Adrenal gland (tissue), 12 donors: ENCODE results near the gene VIPR2. TPM values are rescaled to one million over a fixed set of nuclear protein-coding genes. Genes with fewer than 3 reads are reported as not detected.

ENCODE experiments used
- DNase-seq, 7 donors: peaks; one replicate each; pipeline ENCODE4 v3.0.0-alpha.2; 2019 to 2020
- H3K27ac ChIP-seq, 5 donors: fragments of 200-600 bp; sonication (generic) in 4 of 5; 1 replicate in 3 of 5; 2 replicates in 2 of 5; pipeline versions ENCODE4 v1.5.1 to v1.8.0; 2016 to 2020; ENCODE audit warnings: mild to moderate bottlenecking in 1 of 5
- H3K27me3 ChIP-seq: fragments of 200-600 bp; 2 replicates; pipeline ENCODE4 v1.8.0; 2021
- H3K36me3 ChIP-seq, 2 donors: fragments of 200-600 bp; replicated peaks in 1 of 2; 1 replicate in 1 of 2; 2 replicates in 1 of 2; pipeline versions ENCODE4 v1.5.1 to v1.8.0; 2018 to 2022
- H3K4me1 ChIP-seq, 2 donors: fragments of 200-600 bp; replicated peaks in 1 of 2; 1 replicate in 1 of 2; 2 replicates in 1 of 2; pipeline versions ENCODE4 v1.5.1 to v1.8.0; 2018 to 2021
- H3K4me3 ChIP-seq, 4 donors: fragments of 200-600 bp; sonication (generic) in 3 of 4; one replicate each; pipeline ENCODE4 v1.5.1; 2016 to 2018
- H3K9me3 ChIP-seq, 3 donors: fragments of 200-600 bp; sonication (generic) in 1 of 3; replicated peaks in 1 of 3; 1 replicate in 2 of 3; 2 replicates in 1 of 3; pipeline versions ENCODE4 v1.5.1 to v1.8.0; 2016 to 2021
- CTCF ChIP-seq, 6 experiments: fragments of 450-650 bp in 4 of 6; fragments of 200-600 bp in 2 of 6; sonication (generic) in 1 of 6; IDR thresholded peaks; 1 replicate in 5 of 6; 2 replicates in 1 of 6; pipeline versions ENCODE4 v1.5.1 to v1.8.0; 2016 to 2021; ENCODE audit warnings: antibody characterized with exemption in 6 of 6, mild to moderate bottlenecking in 2 of 6, moderate library complexity in 1 of 6
- POLR2A ChIP-seq, 2 donors: fragments of 450-650 bp; IDR thresholded peaks; one replicate each; pipeline ENCODE4 v1.6.1; 2017; ENCODE audit warnings: antibody characterized with exemption in 2 of 2, mild to moderate bottlenecking in 2 of 2, moderate library complexity in 1 of 2
- WGBS, 4 donors: extraction: QIAGEN DNeasy Blood & Tissue Kit in 2 of 4; methylation state at CpG; one replicate each; pipeline versions ENCODE4 v1.1.5 to v1.1.7; 2013 to 2017; 5-methylcytosine and 5-hydroxymethylcytosine counted together
- intact Hi-C, 2 donors: fragments of 100-400 bp; cut with DNase I; formaldehyde crosslinking; loops; one replicate each; pipeline versions ENCODE4 v1.14.1 to v1.15.0; 2022 to 2023
- polyA plus RNA-seq, 3 donors: library from polyadenylated mRNA; stranded (reverse); fragments of 200-250 nt in 2 of 3; fragments of 350-450 nt in 1 of 3; fragmentation: Illumina TruSeq in 1 of 3; extraction: RNeasy Lipid Tissue Mini Kit (QIAGEN cat#74804) in 1 of 3; gene quantifications; one replicate each; pipeline ENCODE4 v1.2.3, GENCODE V29; 2013 to 2014
- total RNA-seq, 9 donors: library from RNA; depleted of rRNA in 4 of 9; stranded (reverse); fragments of >200 nt in 4 of 9; fragments of 120-200 nt in 1 of 9; fragmentation: NEBNext Ultra II Directional in 1 of 9; extraction: Animal tissue kit (Norgen Biotek cat#: 25700) in 1 of 9; gene quantifications; one replicate each; pipeline versions ENCODE4 v1.1.0 to v1.2.4, GENCODE V29; 2013 to 2023
- donor health status: healthy with polysubstance abuse.
- donor health status: Bipolar disorder and iron deficiency.
- donor health status: DM: yes; HTN: yes; CAD: no.
- donor health status: DM: no; HTN: no; CAD: no.
- donor health status: DM: no; HTN: no; CAD: no.
- donor health status: DM: yes; HTN: yes; CAD: no.

VIPR2 gene
- total and polyA plus RNA-seq, 12 donors, result 0.06 to 3.8 (median 0.80) TPM

- no peak for TF ChIP-seq POLR2A (IDR thresholded peaks at IDR 0.05)
- no peak for TF ChIP-seq CTCF (IDR thresholded peaks at IDR 0.05)
- Histone ChIP-seq H3K4me3 (no peak overlapping the region), H3K36me3 (no peaks in the 10 kb centered on the region), H3K4me1 (no peaks in the 10 kb centered on the region), H3K9me3 (no peaks in the 10 kb centered on the region), H3K27me3 (no peaks in the 10 kb centered on the region), H3K27ac (no peak overlapping the region)
- intact Hi-C loops, result no loop called here
- WGBS, 4 donors, result 73 to 80% (median 77%) methylated on average over 20 to 21 of the region's 21 CpGs
- peak in 2 of 7 donors; percentile 7 to 29 for DNase-seq
Measured at GRCh38 chr7:159036916-159037605, 107.6 kb downstream of the VIPR2 start.

- TF ChIP-seq POLR2A (IDR thresholded peaks at IDR 0.05) (no peak), CTCF (IDR thresholded peaks at IDR 0.05) (no peak)
- H3K36me3 ChIP-seq, result no peaks in the 10 kb centered on the region
- H3K27ac ChIP-seq, result no peak overlapping the region
- DNase-seq, result peak in 1 of 7 donors; percentile 36
- 90 to 92% (median 91%) methylated on average over 10 to 21 of the region's 21 CpGs for WGBS, 4 donors
- intact Hi-C loops, result no loop called here
- H3K9me3 ChIP-seq, result no peaks in the 10 kb centered on the region
- no peak overlapping the region for H3K4me3 ChIP-seq
- H3K27me3 ChIP-seq, result no peaks in the 10 kb centered on the region
- peaks cover 0 to 7% of the 10 kb centered on the region in 2 donors for H3K4me1 ChIP-seq
Measured at GRCh38 chr7:159035571-159036073, 109.0 kb downstream of the VIPR2 start.

GRCh38 chr7:159034988-159035387 lies 109.7 kb downstream of the VIPR2 start:
- no peak overlapping the region for H3K27ac ChIP-seq
- TF ChIP-seq CTCF (IDR thresholded peaks at IDR 0.05), result no peak
- no peak for TF ChIP-seq POLR2A (IDR thresholded peaks at IDR 0.05)
- no peaks in the 10 kb centered on the region for H3K9me3 ChIP-seq
- 81 to 88% (median 85%) methylated on average over 6 to 9 of the region's 9 CpGs for WGBS, 4 donors
- DNase-seq, result peak in 1 of 7 donors; percentile 3
- no peaks in the 10 kb centered on the region for H3K27me3 ChIP-seq
- intact Hi-C loops, result no loop called here
- peaks cover 0 to 13% of the 10 kb centered on the region in 2 donors for H3K4me1 ChIP-seq
- H3K4me3 ChIP-seq, result no peak overlapping the region
- H3K36me3 ChIP-seq, result no peaks in the 10 kb centered on the region

- peaks cover 0 to 13% of the 10 kb centered on the region in 2 donors for H3K4me1 ChIP-seq
- peak in 1 of 7 donors; percentile 11 for DNase-seq
- no peak overlapping the region for H3K4me3 ChIP-seq
- H3K27me3 ChIP-seq, result no peaks in the 10 kb centered on the region
- no peak overlapping the region for H3K27ac ChIP-seq
- intact Hi-C loops, result no loop called here
- no peaks in the 10 kb centered on the region for H3K36me3 ChIP-seq
- WGBS, 4 donors, result 66 to 81% (median 78%) methylated on average over 9 to 10 of the region's 10 CpGs
- H3K9me3 ChIP-seq, result no peaks in the 10 kb centered on the region
- TF ChIP-seq POLR2A (IDR thresholded peaks at IDR 0.05), result no peak
- TF ChIP-seq CTCF (IDR thresholded peaks at IDR 0.05), result no peak
Measured at GRCh38 chr7:159034394-159034793, 110.3 kb downstream of the VIPR2 start.
